Thyroid gland (tissue), 4 donors: ENCODE results near the gene AMPD3. TPM values are rescaled to one million over a fixed set of nuclear protein-coding genes. Genes with fewer than 3 reads are reported as not detected.

Source experiments
- DNase-seq, 2 donors: peaks; one replicate each; pipeline ENCODE4 v3.0.0-alpha.2; 2019
- H3K27ac ChIP-seq, 3 donors: fragments of 200-600 bp; sonication (generic); 1 replicate in 2 of 3; 2 replicates in 1 of 3; pipeline ENCODE4 v1.5.1; 2016 to 2019; ENCODE audit warnings: mild to moderate bottlenecking in 1 of 3, moderate library complexity in 1 of 3
- H3K27me3 ChIP-seq: fragments of 200-600 bp; sonication (generic); one replicate; pipeline ENCODE4 v1.5.1; 2019
- H3K36me3 ChIP-seq, 2 donors: fragments of 200-600 bp; sonication (generic); one replicate each; pipeline ENCODE4 v1.5.1; 2016 to 2019
- H3K4me1 ChIP-seq, 2 donors: fragments of 200-600 bp; sonication (generic); one replicate each; pipeline ENCODE4 v1.5.1; 2017 to 2019
- H3K4me3 ChIP-seq, 3 donors: fragments of 200-600 bp; sonication (generic); replicated peaks in 1 of 3; 1 replicate in 2 of 3; 2 replicates in 1 of 3; pipeline ENCODE4 v1.5.1; 2016; ENCODE audit warnings: mild to moderate bottlenecking in 1 of 3
- H3K9me3 ChIP-seq: fragments of 200-600 bp; sonication (generic); one replicate; pipeline ENCODE4 v1.5.1; 2017
- POLR2A ChIP-seq, 2 donors: fragments of 450-650 bp; IDR thresholded peaks; one replicate each; pipeline ENCODE4 v1.6.1; 2017; ENCODE audit warnings: antibody characterized with exemption in 2 of 2, mild to moderate bottlenecking in 2 of 2, moderate library complexity in 1 of 2
- WGBS, 2 donors: methylation state at CpG; one replicate each; pipeline ENCODE4 v1.1.5; 2017; 5-methylcytosine and 5-hydroxymethylcytosine counted together
- intact Hi-C: fragments of 100-400 bp; cut with DNase I; formaldehyde crosslinking; loops from one replicate; pipeline ENCODE4 v1.15.1; 2023
- total RNA-seq, 4 donors: library from RNA; depleted of rRNA; stranded (reverse); fragments of >200 nt; gene quantifications; one replicate each; pipeline ENCODE4 v1.2.3, GENCODE V29; 2016
- TF ChIP-seq, protein P1 (sequence below), 6 experiments: fragments of 200-600 bp in 3 of 6; fragments of 450-650 bp in 3 of 6; sonication (generic) in 3 of 6; IDR thresholded peaks; one replicate each; pipeline ENCODE4 v1.5.1; 2016 to 2019; ENCODE audit warnings: antibody characterized with exemption in 6 of 6, mild to moderate bottlenecking in 2 of 6, inconsistent platforms in 1 of 6, moderate library complexity in 1 of 6

Gene AMPD3
- total RNA-seq, 4 donors from 2014 or later = 3.8 to 13.0 (median 7.6) TPM

- Histone ChIP-seq H3K27ac (no peak overlapping the region), H3K4me3 (no peak overlapping the region), H3K4me1 (peaks cover 0 to 4% of the 10 kb centered on the region in 2 donors), H3K36me3 (no peaks in the 10 kb centered on the region), H3K9me3 (no peaks in the 10 kb centered on the region), H3K27me3 (no peaks in the 10 kb centered on the region)
- TF ChIP-seq, protein P1, sequence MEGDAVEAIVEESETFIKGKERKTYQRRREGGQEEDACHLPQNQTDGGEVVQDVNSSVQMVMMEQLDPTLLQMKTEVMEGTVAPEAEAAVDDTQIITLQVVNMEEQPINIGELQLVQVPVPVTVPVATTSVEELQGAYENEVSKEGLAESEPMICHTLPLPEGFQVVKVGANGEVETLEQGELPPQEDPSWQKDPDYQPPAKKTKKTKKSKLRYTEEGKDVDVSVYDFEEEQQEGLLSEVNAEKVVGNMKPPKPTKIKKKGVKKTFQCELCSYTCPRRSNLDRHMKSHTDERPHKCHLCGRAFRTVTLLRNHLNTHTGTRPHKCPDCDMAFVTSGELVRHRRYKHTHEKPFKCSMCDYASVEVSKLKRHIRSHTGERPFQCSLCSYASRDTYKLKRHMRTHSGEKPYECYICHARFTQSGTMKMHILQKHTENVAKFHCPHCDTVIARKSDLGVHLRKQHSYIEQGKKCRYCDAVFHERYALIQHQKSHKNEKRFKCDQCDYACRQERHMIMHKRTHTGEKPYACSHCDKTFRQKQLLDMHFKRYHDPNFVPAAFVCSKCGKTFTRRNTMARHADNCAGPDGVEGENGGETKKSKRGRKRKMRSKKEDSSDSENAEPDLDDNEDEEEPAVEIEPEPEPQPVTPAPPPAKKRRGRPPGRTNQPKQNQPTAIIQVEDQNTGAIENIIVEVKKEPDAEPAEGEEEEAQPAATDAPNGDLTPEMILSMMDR (IDR thresholded peaks at IDR 0.05) = no peak
- no peak for TF ChIP-seq POLR2A (IDR thresholded peaks at IDR 0.05)
- WGBS, 2 donors = 73 to 84% methylated on average over 7 of the region's 7 CpGs
- DNase-seq = no peak
- intact Hi-C loops = no loop called here
Observed at GRCh38 chr11:10459029-10459970, 4.2 kb downstream of the AMPD3 start.

DNA sequence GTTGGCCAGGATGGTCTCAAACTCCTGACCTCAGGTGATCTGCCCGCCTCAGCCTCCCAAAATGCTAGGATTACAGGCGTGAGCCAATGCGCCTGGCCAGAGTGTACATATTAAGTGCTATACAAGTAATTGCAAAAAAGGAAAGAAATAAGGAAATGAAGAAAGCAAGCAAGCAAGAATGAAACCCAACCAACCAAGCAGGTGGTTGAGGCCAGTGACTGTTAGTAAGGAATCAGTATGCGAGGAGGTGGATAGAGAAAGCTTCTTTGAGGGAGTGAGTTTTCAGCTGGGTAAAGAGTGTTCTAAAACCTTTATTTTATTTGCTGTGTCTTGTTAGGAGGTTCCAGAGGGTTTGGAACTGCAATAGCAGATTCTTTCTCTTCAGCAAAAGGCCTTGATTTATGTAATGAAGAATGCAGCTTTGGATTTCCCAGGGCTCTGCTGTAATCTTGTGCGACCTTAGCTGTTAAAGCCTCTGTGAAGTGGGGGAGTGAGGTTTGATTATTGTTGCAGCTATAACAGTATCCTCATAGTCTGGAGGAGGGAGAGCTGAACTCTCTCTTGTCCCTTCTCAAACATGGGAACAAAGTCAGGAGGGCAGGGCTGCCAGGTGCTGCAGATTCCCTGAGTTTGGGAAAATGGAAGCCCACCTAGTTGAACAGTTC lies 5.7 kb downstream of the AMPD3 start:
- H3K9me3 ChIP-seq = no peaks in the 10 kb centered on the region
- TF ChIP-seq, protein P1 (IDR thresholded peaks at IDR 0.05) = no peak
- TF ChIP-seq POLR2A (IDR thresholded peaks at IDR 0.05) = no peak
- no peak for DNase-seq
- no peaks in the 10 kb centered on the region for H3K36me3 ChIP-seq
- peaks cover 0 to 4% of the 10 kb centered on the region in 2 donors for H3K4me1 ChIP-seq
- intact Hi-C loops = no loop called here
- H3K4me3 ChIP-seq = no peak overlapping the region
- WGBS, 2 donors = 94 to 99% methylated on average over 5 of the region's 5 CpGs
- no peak overlapping the region for H3K27ac ChIP-seq
- H3K27me3 ChIP-seq = no peaks in the 10 kb centered on the region

DNA sequence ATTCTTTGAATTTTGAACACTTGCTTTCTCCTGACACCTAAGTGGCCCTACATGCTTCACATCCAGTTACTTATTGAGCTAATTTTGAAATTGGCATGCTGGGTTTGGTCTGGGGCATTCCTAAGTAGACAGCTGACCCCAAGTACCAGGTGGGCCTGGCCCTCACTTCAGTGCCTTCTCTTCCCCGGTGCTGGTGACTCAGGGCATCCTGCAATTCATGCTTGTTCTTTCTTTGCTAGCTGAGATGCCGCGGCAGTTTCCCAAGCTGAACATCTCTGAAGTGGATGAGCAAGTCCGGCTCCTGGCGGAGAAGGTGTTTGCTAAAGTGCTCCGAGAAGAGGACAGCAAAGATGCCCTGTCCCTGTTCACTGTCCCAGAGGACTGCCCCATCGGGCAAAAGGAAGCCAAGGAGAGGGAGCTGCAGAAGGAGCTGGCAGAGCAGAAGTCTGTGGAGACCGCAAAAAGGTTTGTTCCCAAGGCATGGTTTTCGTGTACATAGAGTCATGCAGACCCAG lies 6.3 kb downstream of the AMPD3 start:
- WGBS, 2 donors = 86 to 88% methylated on average over 6 to 9 of the region's 9 CpGs
- Histone ChIP-seq H3K9me3 (no peaks in the 10 kb centered on the region), H3K27ac (no peak overlapping the region), H3K4me3 (no peak overlapping the region), H3K27me3 (no peaks in the 10 kb centered on the region), H3K4me1 (peaks cover 0 to 2% of the 10 kb centered on the region in 2 donors), H3K36me3 (no peaks in the 10 kb centered on the region)
- TF ChIP-seq, protein P1 (IDR thresholded peaks at IDR 0.05) = no peak
- TF ChIP-seq POLR2A (IDR thresholded peaks at IDR 0.05) = no peak
- intact Hi-C loops = no loop called here
- DNase-seq = no peak

DNA sequence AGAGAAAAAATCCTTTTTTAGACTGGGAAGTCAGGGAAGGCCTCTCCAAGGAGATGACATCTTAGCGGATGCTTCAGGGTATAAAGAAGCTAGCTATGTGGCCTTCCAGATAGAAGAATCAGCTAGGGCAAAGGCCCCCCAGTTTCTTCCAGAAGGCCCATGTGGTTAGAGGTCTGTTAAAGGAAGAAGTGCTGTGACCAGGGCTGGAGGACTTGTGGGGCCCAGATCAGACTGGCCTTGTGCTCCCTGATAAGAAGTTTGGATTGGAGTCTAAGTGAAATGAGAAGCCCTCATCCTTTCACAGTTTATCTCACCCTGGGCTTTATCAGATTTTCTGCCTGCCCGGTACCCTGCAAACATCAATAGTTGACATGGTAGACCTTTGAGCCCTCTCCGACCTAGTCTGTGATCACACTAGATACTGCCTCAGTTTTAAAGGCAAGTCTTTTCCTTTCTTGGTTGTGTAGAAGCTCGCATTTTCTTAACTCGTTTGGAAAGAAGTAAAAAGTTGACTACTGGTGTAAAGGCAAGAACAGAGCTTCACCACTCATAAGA lies 7.8 kb downstream of the AMPD3 start:
- no peak for TF ChIP-seq POLR2A (IDR thresholded peaks at IDR 0.05)
- TF ChIP-seq, protein P1 (IDR thresholded peaks at IDR 0.05) = no peak
- 93 to 96% methylated on average over 5 of the region's 5 CpGs for WGBS, 2 donors
- intact Hi-C loops = no loop called here

More for the DNA sequence above, 7.8 kb downstream of the AMPD3 start:
- Histone ChIP-seq H3K4me1 (no peaks in the 10 kb centered on the region), H3K9me3 (no peaks in the 10 kb centered on the region), H3K36me3 (no peaks in the 10 kb centered on the region), H3K27ac (no peak overlapping the region), H3K27me3 (no peaks in the 10 kb centered on the region), H3K4me3 (no peak overlapping the region)
- no peak for DNase-seq
